ENCODE results near the gene PDPK1.
"Not testable (repeated sequence)": the region's sequence is repeated elsewhere in the genome, so short reads cannot be mapped to it uniquely, and the experiment has no call there.

- not testable (repeated sequence) for TF ChIP-seq CTCF, POLR2A, EP300 (IDR thresholded peaks at IDR 0.05)
These were observed 107.1 kb downstream of the PDPK1 start for GRCh38 chr16:2644754-2645453.

All from tibial nerve (tissue), 4 donors.